ENCODE data around the gene DNAH5. TPM values are rescaled to one million over a fixed set of nuclear protein-coding genes. Genes with fewer than 3 reads are reported as not detected.

Gene DNAH5
- total and polyA plus RNA-seq, 12 donors = 0.06 to 1.4 (median 0.26) TPM

DNA sequence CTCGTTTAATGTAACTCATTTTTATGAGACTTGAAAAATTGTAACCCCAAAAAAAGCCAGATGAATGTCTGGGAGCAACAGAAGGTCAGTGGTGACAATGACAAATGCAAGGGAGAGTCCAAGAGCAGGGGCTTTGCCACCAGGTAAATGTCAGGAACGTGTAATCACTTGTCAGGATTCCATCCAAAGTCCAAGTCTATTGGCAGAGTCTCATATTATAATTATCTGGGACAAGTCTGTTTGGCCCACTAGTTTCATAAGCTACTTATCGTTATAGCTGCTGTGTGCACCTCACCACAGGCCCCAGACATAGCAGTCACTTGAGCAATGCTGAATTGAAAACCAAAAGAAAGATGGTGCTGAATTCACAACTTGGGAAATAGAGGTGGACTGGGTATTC, 180.8 kb downstream of the DNAH5 start:
- no peak for DNase-seq
- Histone ChIP-seq H3K4me3 (no peak overlapping the region), H3K27ac (no peak overlapping the region), H3K36me3 (replicated peaks in 1 of 2) (no peaks in the 10 kb centered on the region), H3K27me3 (no peaks in the 10 kb centered on the region), H3K4me1 (replicated peaks in 1 of 2) (no peaks in the 10 kb centered on the region), H3K9me3 (replicated peaks in 1 of 3) (no peaks in the 10 kb centered on the region)
- WGBS, 4 donors = 42 to 62% (median 58%) methylated on average over 3 of the region's 3 CpGs
- intact Hi-C loops (cut with DNase I) = no loop called here
- TF ChIP-seq POLR2A (IDR thresholded peaks at IDR 0.05) = no peak
- TF ChIP-seq, protein P1, sequence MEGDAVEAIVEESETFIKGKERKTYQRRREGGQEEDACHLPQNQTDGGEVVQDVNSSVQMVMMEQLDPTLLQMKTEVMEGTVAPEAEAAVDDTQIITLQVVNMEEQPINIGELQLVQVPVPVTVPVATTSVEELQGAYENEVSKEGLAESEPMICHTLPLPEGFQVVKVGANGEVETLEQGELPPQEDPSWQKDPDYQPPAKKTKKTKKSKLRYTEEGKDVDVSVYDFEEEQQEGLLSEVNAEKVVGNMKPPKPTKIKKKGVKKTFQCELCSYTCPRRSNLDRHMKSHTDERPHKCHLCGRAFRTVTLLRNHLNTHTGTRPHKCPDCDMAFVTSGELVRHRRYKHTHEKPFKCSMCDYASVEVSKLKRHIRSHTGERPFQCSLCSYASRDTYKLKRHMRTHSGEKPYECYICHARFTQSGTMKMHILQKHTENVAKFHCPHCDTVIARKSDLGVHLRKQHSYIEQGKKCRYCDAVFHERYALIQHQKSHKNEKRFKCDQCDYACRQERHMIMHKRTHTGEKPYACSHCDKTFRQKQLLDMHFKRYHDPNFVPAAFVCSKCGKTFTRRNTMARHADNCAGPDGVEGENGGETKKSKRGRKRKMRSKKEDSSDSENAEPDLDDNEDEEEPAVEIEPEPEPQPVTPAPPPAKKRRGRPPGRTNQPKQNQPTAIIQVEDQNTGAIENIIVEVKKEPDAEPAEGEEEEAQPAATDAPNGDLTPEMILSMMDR (IDR thresholded peaks at IDR 0.05) = no peak

- no peak for DNase-seq
- Histone ChIP-seq H3K27me3 (no peaks in the 10 kb centered on the region), H3K4me3 (no peak overlapping the region), H3K9me3 (replicated peaks in 1 of 3) (no peaks in the 10 kb centered on the region), H3K36me3 (replicated peaks in 1 of 2) (no peaks in the 10 kb centered on the region), H3K27ac (no peak overlapping the region), H3K4me1 (replicated peaks in 1 of 2) (no peaks in the 10 kb centered on the region)
- TF ChIP-seq, protein P1 (IDR thresholded peaks at IDR 0.05) = no peak
- TF ChIP-seq POLR2A (IDR thresholded peaks at IDR 0.05) = no peak
- intact Hi-C loops (cut with DNase I) = no loop called here
- 54 to 65% (median 57%) methylated on average over 5 to 6 of the region's 6 CpGs for WGBS, 4 donors
Measured at GRCh38 chr5:13749766-13750165, 194.7 kb downstream of the DNAH5 start.

DNA sequence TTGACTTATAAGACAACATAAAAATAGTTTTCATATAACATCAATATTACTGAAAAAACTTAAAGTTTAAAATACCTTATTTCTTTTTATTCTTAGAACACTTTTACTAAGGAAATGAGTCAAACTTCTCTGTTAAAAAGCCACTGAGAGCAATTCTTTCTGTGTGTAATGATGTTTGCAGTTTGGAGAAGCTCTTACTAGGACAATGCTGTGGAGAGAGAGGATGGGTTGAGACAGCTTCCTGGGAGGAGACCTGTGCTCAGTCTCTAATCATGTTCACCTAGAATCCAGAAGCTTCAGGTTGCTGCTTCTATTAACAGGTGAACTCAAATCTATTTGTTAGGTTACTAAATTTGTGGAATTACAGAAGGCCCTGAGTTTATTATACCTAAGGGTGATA, 198.5 kb downstream of the DNAH5 start:
- H3K27ac ChIP-seq = no peak overlapping the region
- H3K9me3 ChIP-seq (replicated peaks in 1 of 3) = no peaks in the 10 kb centered on the region
- no peak overlapping the region for H3K4me3 ChIP-seq
- intact Hi-C loops (cut with DNase I) = no loop called here
- H3K36me3 ChIP-seq (replicated peaks in 1 of 2) = no peaks in the 10 kb centered on the region
- H3K4me1 ChIP-seq (replicated peaks in 1 of 2) = no peaks in the 10 kb centered on the region
- DNase-seq = no peak
- H3K27me3 ChIP-seq = no peaks in the 10 kb centered on the region
- TF ChIP-seq, protein P1 (IDR thresholded peaks at IDR 0.05) = no peak
- no peak for TF ChIP-seq POLR2A (IDR thresholded peaks at IDR 0.05)

- Histone ChIP-seq H3K4me3 (no peak overlapping the region), H3K27me3 (no peaks in the 10 kb centered on the region), H3K36me3 (replicated peaks in 1 of 2) (no peaks in the 10 kb centered on the region), H3K27ac (no peak overlapping the region), H3K4me1 (replicated peaks in 1 of 2) (no peaks in the 10 kb centered on the region), H3K9me3 (replicated peaks in 1 of 3) (no peaks in the 10 kb centered on the region)
- WGBS, 4 donors = 23 to 35% (median 29%) methylated on average over 3 of the region's 3 CpGs
- TF ChIP-seq, protein P1 (IDR thresholded peaks at IDR 0.05) = no peak
- no peak for TF ChIP-seq POLR2A (IDR thresholded peaks at IDR 0.05)
- DNase-seq = no peak
- intact Hi-C loops (cut with DNase I) = no loop called here
Measured at GRCh38 chr5:13745508-13745907, 199.0 kb downstream of the DNAH5 start.

Data from adrenal gland (tissue), 12 donors.